NCI-H69 (cell line): ENCODE results near the gene OCIAD2.
A peak's percentile ranks its signal among the peaks of the same experiment; 100 is the strongest.
"Not testable (repeated sequence)": the region's sequence is repeated elsewhere in the genome, so short reads cannot be mapped to it uniquely, and the experiment has no call there.

Experiments used
- DNase-seq: peaks from one replicate; lab custom pipeline; 2025; lab: John Stamatoyannopoulos, UW

The OCIAD2 gene

GRCh38 chr4:48906206-48907173 lies at the start of gene OCIAD2:
OCIAD2 (minus strand) TSS chr4:48906774; CDS start chr4:48904549, 2,225 bp downstream.
- peak; percentile 91 for DNase-seq

- DNase-seq, result no peak
Measured at GRCh38 chr4:48954314-48954713, 47.7 kb upstream of the OCIAD2 start.

DNA sequence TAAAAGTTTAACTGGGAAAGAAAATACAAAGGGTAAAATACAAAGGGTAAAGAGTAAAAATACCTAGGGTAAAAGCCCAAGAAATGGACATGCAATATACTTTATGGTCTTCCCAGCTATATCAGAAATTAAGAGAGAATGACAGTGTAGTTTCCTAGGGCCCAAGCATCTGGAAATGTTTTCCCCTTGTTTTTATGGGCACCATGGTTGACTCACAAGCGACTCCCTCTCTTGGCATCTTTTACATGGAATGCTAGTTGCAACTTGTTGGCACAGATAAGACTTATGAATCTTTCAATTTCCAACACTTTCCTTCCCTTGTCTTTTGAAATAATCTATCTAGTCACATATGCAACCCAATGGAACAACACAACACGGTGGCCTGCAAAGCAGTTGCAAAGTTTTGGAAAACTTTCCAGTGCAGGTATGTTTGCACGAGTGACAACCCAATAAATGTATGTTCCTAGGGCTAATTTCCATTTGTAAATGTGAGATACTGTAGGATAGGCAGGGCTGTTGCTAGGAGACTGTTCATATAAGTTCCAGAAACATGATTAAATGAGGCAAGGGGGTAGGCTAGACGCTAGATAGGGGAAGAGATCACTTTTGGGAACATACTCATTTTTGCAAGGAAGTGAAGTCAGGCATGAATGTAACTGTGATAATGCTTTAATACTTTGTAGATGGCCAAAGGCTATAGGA lies 43.1 kb upstream of the OCIAD2 start:
- no peak for DNase-seq

DNA sequence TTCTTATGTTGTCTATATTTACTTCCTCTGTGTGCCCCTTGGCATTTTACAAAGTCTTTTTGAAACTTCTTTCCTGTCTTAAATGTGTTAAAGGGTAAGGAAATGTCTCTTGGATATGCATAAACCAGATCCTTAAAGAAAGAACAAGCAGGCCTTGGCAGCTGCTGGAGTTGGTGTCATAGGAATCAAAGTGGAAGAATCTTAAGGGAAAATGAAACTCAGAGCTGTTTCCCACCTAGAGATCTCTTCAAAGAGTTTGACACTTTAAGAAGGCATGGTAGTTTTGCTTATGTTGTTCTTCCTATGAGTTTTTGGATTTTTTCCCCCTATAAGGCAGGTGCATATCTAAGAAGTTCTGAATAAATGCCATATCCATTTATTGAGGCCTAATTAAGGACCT lies 42.5 kb upstream of the OCIAD2 start:
- no peak for DNase-seq

- DNase-seq, result peak; percentile 12
Measured at GRCh38 chr4:48947731-48948130, 41.2 kb upstream of the OCIAD2 start.

- peak; percentile 91 for DNase-seq
Measured at GRCh38 chr4:48945981-48946380, 39.4 kb upstream of the OCIAD2 start.

- peak; percentile 78 for DNase-seq
Measured at GRCh38 chr4:48944756-48945241, 38.2 kb upstream of the OCIAD2 start.

- DNase-seq, result peak; percentile 86
Measured at GRCh38 chr4:48944252-48944651, 37.7 kb upstream of the OCIAD2 start.

DNA sequence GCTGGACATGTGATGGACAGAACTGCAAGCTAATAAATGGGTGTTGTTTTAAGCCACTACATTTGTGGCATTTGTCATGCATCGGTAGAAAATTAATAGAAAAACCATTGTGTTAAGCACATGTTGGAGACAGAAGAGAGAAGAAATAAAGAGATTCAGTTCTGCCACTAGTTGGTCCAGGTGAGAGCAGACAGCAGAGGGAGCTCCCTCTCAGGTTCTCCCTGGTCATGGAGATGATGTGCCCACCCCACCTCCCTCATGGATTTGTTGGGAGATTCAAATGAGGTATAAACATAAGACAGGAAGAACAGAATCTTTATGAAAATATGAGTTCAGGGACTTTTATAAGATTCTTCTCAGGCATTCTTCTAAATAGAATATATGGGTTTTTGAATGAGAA lies 36.8 kb upstream of the OCIAD2 start:
- DNase-seq, result peak; percentile 68

DNA sequence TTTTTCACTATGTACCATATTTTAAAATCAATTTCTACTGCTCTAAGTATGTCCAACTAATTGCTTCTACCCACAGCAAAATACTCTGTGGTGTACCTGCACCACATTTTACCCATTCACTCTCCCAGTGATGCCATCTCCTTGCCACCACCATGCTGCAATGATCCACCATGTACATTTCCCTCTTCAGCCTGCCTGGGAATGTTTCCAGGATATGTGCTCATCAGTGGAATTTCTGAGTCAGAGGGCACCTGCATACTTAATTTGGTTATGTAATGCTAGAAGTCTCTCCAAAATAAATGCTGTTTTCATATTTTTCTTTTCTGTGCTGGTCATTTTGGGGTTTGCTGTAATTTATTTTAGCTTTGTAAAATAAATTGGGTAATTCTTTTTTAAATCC lies 33.2 kb upstream of the OCIAD2 start:
- DNase-seq, result peak; percentile 2

GRCh38 chr4:48938831-48939230 lies 32.3 kb upstream of the OCIAD2 start:
- no peak for DNase-seq

DNA sequence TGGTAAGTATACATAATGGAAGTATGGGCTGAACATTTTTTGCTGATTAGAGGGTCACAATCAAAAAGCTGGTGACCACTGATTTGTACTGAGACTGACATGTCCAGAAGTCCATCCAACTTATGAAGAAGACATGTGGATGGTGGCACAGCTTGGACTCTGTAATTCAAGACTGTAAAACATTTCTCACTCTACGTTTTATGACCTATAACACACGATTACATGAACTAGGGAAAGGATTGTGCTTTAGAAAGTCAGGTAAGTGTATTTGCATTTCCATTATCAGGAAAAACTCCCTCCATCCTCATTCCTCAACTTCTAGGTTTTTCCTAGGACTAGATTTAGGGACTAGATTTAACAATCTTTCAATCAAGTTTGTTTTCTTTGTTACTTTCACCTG lies 30.5 kb upstream of the OCIAD2 start:
- no peak for DNase-seq

- DNase-seq, result no peak
Measured at GRCh38 chr4:48931459-48931858, 24.9 kb upstream of the OCIAD2 start.

GRCh38 chr4:48930654-48931053 lies 24.1 kb upstream of the OCIAD2 start:
- no peak for DNase-seq

GRCh38 chr4:48924416-48924815 lies 17.8 kb upstream of the OCIAD2 start:
- no peak for DNase-seq

DNA sequence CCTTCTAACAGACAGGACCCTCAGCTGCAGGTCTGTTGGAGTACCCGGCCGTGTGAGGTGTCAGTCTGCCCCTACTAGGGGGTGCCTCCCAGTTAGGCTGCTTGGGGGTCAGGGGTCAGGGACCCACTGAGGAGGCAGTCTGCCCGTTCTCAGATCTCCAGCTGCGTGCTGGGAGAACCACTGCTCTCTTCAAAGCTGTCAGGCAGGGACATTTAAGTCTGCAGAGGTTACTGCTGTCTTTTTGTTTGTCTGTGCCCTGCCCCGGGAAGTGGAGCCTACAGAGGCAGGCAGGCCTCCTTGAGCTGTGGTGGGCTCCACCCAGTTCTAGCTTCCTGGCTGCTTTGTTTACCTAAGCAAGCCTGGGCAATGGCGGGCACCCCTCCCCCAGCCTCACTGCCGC lies 16.5 kb upstream of the OCIAD2 start:
- not testable (repeated sequence) for DNase-seq

DNA sequence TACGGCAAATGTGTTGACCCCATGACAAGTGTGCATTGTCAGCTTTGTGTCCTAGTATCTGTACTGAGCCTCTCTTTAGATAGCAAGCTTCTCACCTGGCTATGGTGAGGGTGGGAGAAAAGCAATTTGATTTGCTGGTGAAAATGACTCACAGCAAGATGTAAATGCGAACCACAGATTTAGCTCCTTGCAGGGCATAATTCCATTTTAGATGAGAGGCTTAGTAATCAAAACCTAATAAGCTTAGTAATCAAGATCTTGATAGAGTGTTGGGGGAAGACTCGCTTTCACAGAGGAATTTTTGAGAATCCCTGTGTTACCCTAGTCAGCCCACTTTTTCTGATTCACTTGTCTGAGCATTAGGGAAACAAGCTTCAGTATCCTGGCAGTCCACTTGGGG lies 7.7 kb upstream of the OCIAD2 start:
- no peak for DNase-seq

- no peak for DNase-seq
Measured at GRCh38 chr4:48913346-48913745, 6.8 kb upstream of the OCIAD2 start.

- DNase-seq, result no peak
Measured at GRCh38 chr4:48912349-48912748, 5.8 kb upstream of the OCIAD2 start.

DNA sequence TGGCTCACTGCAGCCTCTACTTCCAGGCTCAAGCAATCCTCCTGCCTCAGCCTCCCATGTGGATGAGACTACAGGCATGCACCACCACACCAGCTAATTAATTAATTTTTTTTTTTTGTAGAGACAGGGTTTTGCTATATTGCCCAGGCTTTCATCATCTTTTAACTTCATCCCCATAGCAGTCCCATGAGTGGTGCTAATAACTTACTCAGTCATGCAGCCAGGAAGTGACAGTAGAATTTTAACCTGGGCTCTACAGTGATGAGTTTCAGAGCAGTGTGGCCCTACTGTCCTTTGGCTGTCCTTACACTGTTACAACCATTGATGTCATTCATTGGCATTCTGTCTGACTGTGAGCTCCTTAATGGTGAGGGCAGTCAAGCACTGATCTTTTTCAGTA lies 3.9 kb upstream of the OCIAD2 start:
- DNase-seq, result no peak

DNA sequence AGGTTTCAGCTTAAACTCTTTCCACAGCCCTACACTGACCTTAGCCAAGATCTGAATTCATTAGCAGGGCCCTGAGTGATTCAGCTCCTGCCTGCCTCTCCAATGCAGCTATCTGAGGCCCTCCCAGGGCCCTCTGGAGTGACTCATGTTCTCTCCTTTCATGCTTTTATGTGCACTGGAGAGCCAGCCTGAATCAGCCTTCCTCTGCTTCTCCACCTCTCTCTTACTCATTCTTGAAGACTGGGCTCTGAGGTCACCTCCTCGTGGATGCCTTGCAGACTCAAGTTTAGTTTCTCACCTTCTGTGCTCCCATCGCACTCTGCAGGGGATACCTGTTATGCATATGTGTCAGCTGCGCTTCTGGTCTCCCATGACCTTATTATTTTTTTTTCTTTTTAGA lies 3.1 kb upstream of the OCIAD2 start:
- no peak for DNase-seq

GRCh38 chr4:48908687-48909086 lies 2.1 kb upstream of the OCIAD2 start:
- DNase-seq, result no peak
